H9 (cell line): Measurements from ENCODE around the gene CSMD2. TPM values are rescaled to one million over a fixed set of nuclear protein-coding genes. Genes with fewer than 3 reads are reported as not detected.

Experiments used
- DNase-seq: peaks from one replicate; pipeline ENCODE4 v3.0.0-alpha.2; 2017
- H2AFZ ChIP-seq: one replicate; pipeline ENCODE4 v1.6.1; 2013; ENCODE audit warnings: mild to moderate bottlenecking, low read length, control low read depth, moderate library complexity
- H2AK5ac ChIP-seq: 2 replicates; pipeline ENCODE4 v1.6.1; 2013; ENCODE audit warnings: low read length, control low read depth, mixed read lengths; ENCODE audit not compliant: insufficient read length
- H2BK120ac ChIP-seq: one replicate; pipeline ENCODE4 v1.6.1; 2013; ENCODE audit warnings: low read depth, mild to moderate bottlenecking, low read length, control low read depth, inconsistent platforms; ENCODE audit not compliant: poor library complexity, severe bottlenecking
- H2BK12ac ChIP-seq: 2 replicates; pipeline ENCODE4 v1.6.1; 2013; ENCODE audit warnings: low read length, control low read depth, mixed read lengths, low read depth; ENCODE audit not compliant: insufficient read length
- H2BK15ac ChIP-seq: 2 replicates; pipeline ENCODE4 v1.6.1; 2013; ENCODE audit warnings: low read depth, low read length, control low read depth
- H2BK20ac ChIP-seq: one replicate; pipeline ENCODE4 v1.6.1; 2013; ENCODE audit warnings: low read depth, mild to moderate bottlenecking, low read length, control low read depth, inconsistent platforms; ENCODE audit not compliant: poor library complexity, severe bottlenecking
- H2BK5ac ChIP-seq: 2 replicates; pipeline ENCODE4 v1.6.1; 2013; ENCODE audit warnings: low read length, control low read depth, mixed read lengths; ENCODE audit not compliant: insufficient read length
- H3K14ac ChIP-seq: 2 replicates; pipeline ENCODE4 v1.6.1; 2013; ENCODE audit warnings: low read length, control low read depth; ENCODE audit not compliant: insufficient read depth
- H3K18ac ChIP-seq: 2 replicates; pipeline ENCODE4 v1.6.1; 2013; ENCODE audit warnings: low read depth, mild to moderate bottlenecking, mixed read lengths, low read length, control low read depth; ENCODE audit not compliant: insufficient read length
- H3K23ac ChIP-seq: 2 replicates; pipeline ENCODE4 v1.6.1; 2013; ENCODE audit warnings: low read length, control low read depth, mixed read lengths, low read depth; ENCODE audit not compliant: insufficient read length
- H3K23me2 ChIP-seq: 2 replicates; pipeline ENCODE4 v1.6.1; 2013; ENCODE audit warnings: low read depth, mild to moderate bottlenecking, mixed read lengths, low read length, control low read depth; ENCODE audit not compliant: insufficient read length, poor library complexity, severe bottlenecking
- H3K27ac ChIP-seq: 2 replicates; pipeline ENCODE4 v1.5.1; 2013; ENCODE audit warnings: low read length, control low read depth, mixed read lengths, low read depth; ENCODE audit not compliant: insufficient read length
- H3K27me3 ChIP-seq: 2 replicates; pipeline ENCODE4 v1.6.1; 2013; ENCODE audit warnings: low read length, control low read depth, inconsistent platforms; ENCODE audit not compliant: insufficient read depth
- H3K4ac ChIP-seq: 2 replicates; pipeline ENCODE4 v1.6.1; 2013; ENCODE audit warnings: low read depth, mild to moderate bottlenecking, control low read depth, inconsistent platforms, low read length, moderate library complexity
- H3K4me1 ChIP-seq: 2 replicates; pipeline ENCODE4 v1.6.1; 2013; ENCODE audit warnings: low read length, control low read depth, inconsistent platforms; ENCODE audit not compliant: insufficient read depth
- H3K4me2 ChIP-seq: 2 replicates; pipeline ENCODE4 v1.6.1; 2013; ENCODE audit warnings: low read length, control low read depth, mixed read lengths; ENCODE audit not compliant: insufficient read length, insufficient read depth
- H3K56ac ChIP-seq: 2 replicates; pipeline ENCODE4 v1.6.1; 2013; ENCODE audit warnings: low read depth, mild to moderate bottlenecking, mixed read lengths, low read length, control low read depth; ENCODE audit not compliant: insufficient read length
- H3K79me1 ChIP-seq: 2 replicates; pipeline ENCODE4 v1.6.1; 2013; ENCODE audit warnings: low read depth, mild to moderate bottlenecking, moderate library complexity, low read length, control low read depth, inconsistent platforms; ENCODE audit not compliant: insufficient read depth, poor library complexity, severe bottlenecking
- H3K79me2 ChIP-seq: 2 replicates; pipeline ENCODE4 v1.6.1; 2013; ENCODE audit warnings: low read length, control low read depth, inconsistent platforms; ENCODE audit not compliant: insufficient read depth
- H3K9ac ChIP-seq: 2 replicates; pipeline ENCODE4 v1.6.1; 2013; ENCODE audit warnings: low read length, control low read depth, mixed read lengths; ENCODE audit not compliant: insufficient read length; ENCODE audit errors: extremely low read depth
- H3K9me3 ChIP-seq: one replicate; pipeline ENCODE4 v1.6.1; 2013; ENCODE audit warnings: low read depth, low read length, inconsistent platforms; ENCODE audit not compliant: control insufficient read depth
- H3T11ph ChIP-seq: one replicate; pipeline ENCODE4 v1.6.1; 2013; ENCODE audit warnings: mild to moderate bottlenecking, low read length, control low read depth, inconsistent platforms
- H4K20me1 ChIP-seq: one replicate; pipeline ENCODE4 v1.6.1; 2013; ENCODE audit not compliant: control insufficient read depth, insufficient read length, insufficient read depth
- H4K5ac ChIP-seq: 2 replicates; pipeline ENCODE4 v1.6.1; 2013; ENCODE audit warnings: low read depth, mild to moderate bottlenecking, mixed read lengths, low read length, control low read depth; ENCODE audit not compliant: insufficient read length
- H4K8ac ChIP-seq: replicated peaks from 2 replicates; pipeline ENCODE4 v1.6.1; 2013; ENCODE audit warnings: low read length, control low read depth, mixed read lengths, low read depth; ENCODE audit not compliant: insufficient read length
- H4K91ac ChIP-seq: 2 replicates; pipeline ENCODE4 v1.6.1; 2013; ENCODE audit warnings: low read depth, mild to moderate bottlenecking, moderate library complexity, mixed read lengths, low read length, control low read depth; ENCODE audit not compliant: insufficient read length
- H3K27ac Mint-ChIP-seq, 3 experiments: 2 replicates in 2 of 3; 3 replicates in 1 of 3; pipeline ENCODE4 v1.8.0; 2020 to 2021; ENCODE audit warnings: mixed read lengths in 3 of 3, mild to moderate bottlenecking in 1 of 3, moderate library complexity in 1 of 3
- H3K27me3 Mint-ChIP-seq: 2 replicates; pipeline ENCODE4 v1.8.0; 2021; ENCODE audit warnings: low read depth, mild to moderate bottlenecking, moderate library complexity, mixed read lengths
- H3K36me3 Mint-ChIP-seq, 3 experiments: 2 replicates in 2 of 3; 3 replicates in 1 of 3; pipeline ENCODE4 v1.8.0; 2020 to 2021; ENCODE audit warnings: low read depth in 3 of 3, mixed read lengths in 3 of 3; ENCODE audit not compliant: insufficient read depth in 1 of 3
- H3K4me1 Mint-ChIP-seq, 2 experiments: 2 replicates each; pipeline ENCODE4 v1.8.0; 2020; ENCODE audit warnings: mixed read lengths in 2 of 2
- H3K4me3 Mint-ChIP-seq, 2 experiments: 2 replicates in 1 of 2; 3 replicates in 1 of 2; pipeline ENCODE4 v1.8.0; 2020 to 2021; ENCODE audit warnings: mild to moderate bottlenecking in 2 of 2, mixed read lengths in 2 of 2, moderate library complexity in 1 of 2
- H3K9me3 Mint-ChIP-seq, 2 experiments: 2 replicates in 1 of 2; 3 replicates in 1 of 2; pipeline ENCODE4 v1.8.0; 2020; ENCODE audit warnings: mild to moderate bottlenecking in 2 of 2, mixed read lengths in 2 of 2, moderate library complexity in 1 of 2
- CTCF ChIP-seq: fragments of 200-600 bp; sonication (generic); conservative IDR thresholded peaks from 3 replicates; pipeline ENCODE4 v1.8.0; 2021; ENCODE audit warnings: antibody characterized with exemption, mild to moderate bottlenecking
- WGBS: extraction: QIAGEN DNeasy Blood & Tissue Kit; methylation state at CpG from one replicate; pipeline ENCODE4 v1.1.7; 2013; ENCODE audit warnings: missing lambda C conversion rate, low lambda C conversion rate, mixed read lengths; ENCODE audit not compliant: insufficient read length; ENCODE audit errors: extremely low coverage; 5-methylcytosine and 5-hydroxymethylcytosine counted together
- total RNA-seq: library from RNA; stranded (reverse); gene quantifications from 2 replicates; pipeline ENCODE4 v1.2.1, GENCODE V29; 2021

The CSMD2 gene
- total RNA-seq, 1 experiment from 2014 or later, result 6.4 TPM

- no peak overlapping the region for H3T11ph ChIP-seq
- H3K23ac ChIP-seq, result no peak overlapping the region
- no peak overlapping the region for H2BK120ac ChIP-seq
- no peaks in the 10 kb centered on the region for H3K9me3 ChIP-seq
- no CpG with 5 or more reads among the region's 13 CpGs for WGBS
- no peak overlapping the region for H4K8ac ChIP-seq
- no peak overlapping the region; the same call in 1 of the 2 replicates for H3K14ac ChIP-seq
- H3K79me1 ChIP-seq, result no peaks in the 10 kb centered on the region
- Mint-ChIP-seq H3K9me3 (no peaks in the 10 kb centered on the region), H3K4me3 (no peak overlapping the region), H3K27ac (peak overlapping the region in 2 of 3 experiments; percentile 3 to 74; a peak in 1 of 7 replicates), H3K4me1 (peaks cover 11 to 18% of the 10 kb centered on the region in 2 experiments), H3K36me3 (no peaks in the 10 kb centered on the region), H3K27me3 (peaks cover 2% of the 10 kb centered on the region; the same call in 1 of the 2 replicates)
- DNase-seq, result no peak
- no peak overlapping the region for H4K5ac ChIP-seq
- no peak overlapping the region for H3K18ac ChIP-seq
- H2AFZ ChIP-seq, result no peak overlapping the region
- H2BK15ac ChIP-seq, result no peak overlapping the region
- H2BK5ac ChIP-seq, result no peak overlapping the region
- H3K4me2 ChIP-seq, result no peak overlapping the region
- H3K23me2 ChIP-seq, result no peaks in the 10 kb centered on the region
- H3K79me2 ChIP-seq, result no peaks in the 10 kb centered on the region
- H4K20me1 ChIP-seq, result no peaks in the 10 kb centered on the region
- H3K27me3 ChIP-seq, result no peaks in the 10 kb centered on the region
- no peak overlapping the region for H2AK5ac ChIP-seq
- H3K4me1 ChIP-seq, result no peaks in the 10 kb centered on the region
- no peak overlapping the region for H3K56ac ChIP-seq
- TF ChIP-seq CTCF, result no peak
- no peak overlapping the region for H3K27ac ChIP-seq
- no peak overlapping the region for H3K4ac ChIP-seq
- H2BK20ac ChIP-seq, result no peak overlapping the region
- no peak overlapping the region for H3K9ac ChIP-seq
- no peak overlapping the region for H2BK12ac ChIP-seq
- H4K91ac ChIP-seq, result no peak overlapping the region
Measured at GRCh38 chr1:33997127-33998036, 167.6 kb downstream of the CSMD2 start.
